Retina (tissue), 1 donor: Measurements from ENCODE around the gene ABL1.

Experiments
- DNase-seq: peaks from one replicate; pipeline ENCODE4 v3.0.0-alpha.2; 2016

The ABL1 gene

GRCh38 chr9:130854092-130854491 lies 19.0 kb downstream of the ABL1 start:
- DNase-seq: no peak

GRCh38 chr9:130854835-130855234 lies 19.8 kb downstream of the ABL1 start:
- DNase-seq: no peak

GRCh38 chr9:130856474-130856873 lies 21.4 kb downstream of the ABL1 start:
- DNase-seq: no peak

- peak; percentile 69 for DNase-seq
Measured at GRCh38 chr9:130857864-130858738, 23.0 kb downstream of the ABL1 start.

- peak; percentile 54 for DNase-seq
Measured at GRCh38 chr9:130858739-130859705, 24.0 kb downstream of the ABL1 start.

- peak; percentile 75 for DNase-seq
Measured at GRCh38 chr9:130860458-130861316, 25.6 kb downstream of the ABL1 start.

GRCh38 chr9:130861372-130862180 lies 26.5 kb downstream of the ABL1 start:
- no peak for DNase-seq

- no peak for DNase-seq
Measured at GRCh38 chr9:130862217-130862616, 27.2 kb downstream of the ABL1 start.

- DNase-seq: no peak
Measured at GRCh38 chr9:130862747-130863146, 27.7 kb downstream of the ABL1 start.

- no peak for DNase-seq
Measured at GRCh38 chr9:130864541-130864940, 29.5 kb downstream of the ABL1 start.

- DNase-seq: no peak
Measured at GRCh38 chr9:130865921-130866320, 30.9 kb downstream of the ABL1 start.

GRCh38 chr9:130866474-130866965 lies 31.5 kb downstream of the ABL1 start:
- DNase-seq: peak; percentile 87

GRCh38 chr9:130867556-130867955 lies 32.5 kb downstream of the ABL1 start:
- no peak for DNase-seq

- DNase-seq: no peak
Measured at GRCh38 chr9:130868230-130868629, 33.2 kb downstream of the ABL1 start.

- DNase-seq: no peak
Measured at GRCh38 chr9:130869250-130869649, 34.2 kb downstream of the ABL1 start.

- peak; percentile 65 for DNase-seq
Measured at GRCh38 chr9:130870491-130871381, 35.7 kb downstream of the ABL1 start.

GRCh38 chr9:130871395-130872062 lies 36.5 kb downstream of the ABL1 start:
- DNase-seq: no peak

- no peak for DNase-seq
Measured at GRCh38 chr9:130872093-130872492, 37.0 kb downstream of the ABL1 start.

- no peak for DNase-seq
Measured at GRCh38 chr9:130872508-130872907, 37.5 kb downstream of the ABL1 start.
